Esophagus squamous epithelium (tissue), 4 donors: Measurements from ENCODE around the gene OR51D1.

Source experiments
- POLR2A ChIP-seq, 4 donors: fragments of 450-650 bp; IDR thresholded peaks; one replicate each; pipeline ENCODE4 v1.6.1; 2017; ENCODE audit warnings: antibody characterized with exemption in 4 of 4, mild to moderate bottlenecking in 4 of 4, moderate library complexity in 3 of 4
- TF ChIP-seq, protein P1 (sequence below), 6 experiments: fragments of 450-650 bp in 4 of 6; fragments of 200-600 bp in 2 of 6; sonication (generic) in 2 of 6; IDR thresholded peaks; one replicate each; pipeline ENCODE4 v1.5.1; 2016 to 2019; ENCODE audit warnings: antibody characterized with exemption in 6 of 6, mild to moderate bottlenecking in 4 of 6, moderate library complexity in 4 of 6

DNA sequence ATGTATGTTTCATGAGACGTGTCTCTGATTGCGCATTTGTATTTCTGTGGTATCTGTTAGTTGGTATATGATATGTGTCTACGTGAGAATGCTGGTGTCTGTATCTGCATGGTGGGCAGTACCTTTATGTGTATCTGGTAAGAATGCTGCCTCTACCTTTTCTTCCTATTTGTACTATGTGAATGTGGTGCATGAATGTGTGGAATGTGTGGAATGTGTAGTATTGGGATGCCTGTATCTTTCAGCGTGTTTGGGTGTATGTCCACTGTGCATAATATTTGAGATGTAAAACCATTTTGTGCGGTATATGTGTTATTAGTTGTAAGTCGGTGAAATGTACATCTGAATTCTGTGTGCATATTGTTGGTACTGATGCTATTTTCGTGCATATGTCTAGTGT, 4.2 kb downstream of the OR51D1 start:
- no peak for TF ChIP-seq POLR2A (IDR thresholded peaks at IDR 0.05)
- TF ChIP-seq, protein P1, sequence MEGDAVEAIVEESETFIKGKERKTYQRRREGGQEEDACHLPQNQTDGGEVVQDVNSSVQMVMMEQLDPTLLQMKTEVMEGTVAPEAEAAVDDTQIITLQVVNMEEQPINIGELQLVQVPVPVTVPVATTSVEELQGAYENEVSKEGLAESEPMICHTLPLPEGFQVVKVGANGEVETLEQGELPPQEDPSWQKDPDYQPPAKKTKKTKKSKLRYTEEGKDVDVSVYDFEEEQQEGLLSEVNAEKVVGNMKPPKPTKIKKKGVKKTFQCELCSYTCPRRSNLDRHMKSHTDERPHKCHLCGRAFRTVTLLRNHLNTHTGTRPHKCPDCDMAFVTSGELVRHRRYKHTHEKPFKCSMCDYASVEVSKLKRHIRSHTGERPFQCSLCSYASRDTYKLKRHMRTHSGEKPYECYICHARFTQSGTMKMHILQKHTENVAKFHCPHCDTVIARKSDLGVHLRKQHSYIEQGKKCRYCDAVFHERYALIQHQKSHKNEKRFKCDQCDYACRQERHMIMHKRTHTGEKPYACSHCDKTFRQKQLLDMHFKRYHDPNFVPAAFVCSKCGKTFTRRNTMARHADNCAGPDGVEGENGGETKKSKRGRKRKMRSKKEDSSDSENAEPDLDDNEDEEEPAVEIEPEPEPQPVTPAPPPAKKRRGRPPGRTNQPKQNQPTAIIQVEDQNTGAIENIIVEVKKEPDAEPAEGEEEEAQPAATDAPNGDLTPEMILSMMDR (IDR thresholded peaks at IDR 0.05), result no peak
